HepG2 (cell line): ENCODE data around the gene IFT22. TPM values are rescaled to one million over a fixed set of nuclear protein-coding genes. Genes with fewer than 3 reads are reported as not detected.

ENCODE experiments used
- CHD4 ChIP-seq: fragments of 200-600 bp; sonication (generic); IDR thresholded peaks from 2 replicates; pipeline ENCODE4 v1.7.0; 2017; ENCODE audit warnings: mild to moderate bottlenecking, low read length, borderline replicate concordance
- CTCF ChIP-seq: sonication (generic); formaldehyde crosslinking; IDR thresholded peaks from 2 replicates; pipeline ENCODE4 v1.5.0; 2020; ENCODE audit warnings: mild to moderate bottlenecking, missing genetic modification reagents, moderate library complexity
- HDAC1 ChIP-seq: sonication (generic); formaldehyde crosslinking; IDR thresholded peaks from 2 replicates; pipeline ENCODE4 v1.5.1; 2020; ENCODE audit warnings: mild to moderate bottlenecking, missing genetic modification reagents
- HNRNPLL ChIP-seq: fragments of 200-400 bp; formaldehyde crosslinking; IDR thresholded peaks from 2 replicates; pipeline ENCODE4 v1.6.1; 2017; ENCODE audit warnings: mild to moderate bottlenecking, low read depth, low read length; ENCODE audit not compliant: poor library complexity, severe bottlenecking
- HOMEZ ChIP-seq: IDR thresholded peaks from 2 replicates; pipeline ENCODE4 v1.6.1; 2016; ENCODE audit warnings: low read depth
- KDM6A ChIP-seq: IDR thresholded peaks from 2 replicates; pipeline ENCODE4 v1.6.1; 2016; ENCODE audit warnings: low read depth
- MAX ChIP-seq: IDR thresholded peaks from 2 replicates; pipeline ENCODE4 v1.6.1; 2012; ENCODE audit warnings: inconsistent platforms
- NFE2L2 ChIP-seq: fragments of 150-350 bp; IDR thresholded peaks from 2 replicates; pipeline ENCODE4 v1.6.1; 2014; ENCODE audit warnings: low read length
- RAD51 ChIP-seq: fragments of 450-650 bp; IDR thresholded peaks from 2 replicates; pipeline ENCODE4 v1.6.1; 2016; ENCODE audit warnings: borderline replicate concordance
- RFX1 ChIP-seq: fragments of 450-650 bp; IDR thresholded peaks from 2 replicates; pipeline ENCODE4 v1.6.1; 2017
- RFXAP ChIP-seq: sonication (generic); formaldehyde crosslinking; IDR thresholded peaks from 2 replicates; pipeline ENCODE4 v1.4.0; 2020; ENCODE audit warnings: missing genetic modification reagents, borderline replicate concordance
- ZFP37 ChIP-seq: sonication (generic); formaldehyde crosslinking; IDR thresholded peaks from 2 replicates; pipeline ENCODE4 v1.4.0; 2020; ENCODE audit warnings: missing genetic modification reagents, borderline replicate concordance
- ZFX ChIP-seq: sonication (generic); formaldehyde crosslinking; IDR thresholded peaks from 2 replicates; pipeline ENCODE4 v1.4.0; 2020; ENCODE audit warnings: mild to moderate bottlenecking, low read depth, missing genetic modification reagents, moderate library complexity
- ZFY ChIP-seq: sonication (generic); formaldehyde crosslinking; IDR thresholded peaks from 2 replicates; pipeline ENCODE4 v1.4.0; 2020; ENCODE audit warnings: missing genetic modification reagents
- ZNF276 ChIP-seq: sonication (generic); formaldehyde crosslinking; IDR thresholded peaks from 2 replicates; pipeline ENCODE4 v1.4.0; 2020; ENCODE audit warnings: mild to moderate bottlenecking, low read depth, missing genetic modification reagents
- ZNF282 ChIP-seq: fragments of 450-650 bp; IDR thresholded peaks from 2 replicates; pipeline ENCODE4 v1.6.1; 2018; ENCODE audit not compliant: partially characterized antibody
- ZNF451 ChIP-seq: sonication (generic); formaldehyde crosslinking; IDR thresholded peaks from 2 replicates; pipeline ENCODE4 v1.5.0; 2020; ENCODE audit warnings: mild to moderate bottlenecking, missing genetic modification reagents
- ZNF569 ChIP-seq: sonication (generic); formaldehyde crosslinking; IDR thresholded peaks from 2 replicates; pipeline ENCODE4 v1.5.0; 2020; ENCODE audit warnings: mild to moderate bottlenecking, missing genetic modification reagents, moderate library complexity, borderline replicate concordance
- polyA plus RNA-seq, 8 experiments: library from polyadenylated mRNA; depleted of rRNA in 3 of 8; stranded (reverse) in 7 of 8; unstranded in 1 of 8; fragments of >200 nt; fragmentation: Illumina TruSeq in 4 of 8; extraction: Trizol in 4 of 8; gene quantifications; 2 replicates each; pipeline versions ENCODE4 v1.2.1 to v1.2.3, GENCODE V29; 2011 to 2016; ENCODE audit warnings: low read depth in 4 of 8, missing spikeins in 1 of 8, mixed read lengths in 1 of 8; ENCODE audit not compliant: insufficient read depth in 1 of 8
- total RNA-seq, 5 experiments: library from RNA; depleted of rRNA; stranded (reverse); fragments of >200 nt; fragmentation: Illumina TruSeq; extraction: Trizol; gene quantifications; 2 replicates each; pipeline ENCODE4 v1.2.3, GENCODE V29; 2016; ENCODE audit warnings: low read depth in 1 of 5
- TF ChIP-seq, protein P1 (sequence below): sonication (generic); formaldehyde crosslinking; IDR thresholded peaks from 2 replicates; pipeline ENCODE4 v1.4.0; 2020; ENCODE audit warnings: missing genetic modification reagents
- TF ChIP-seq, protein P2 (sequence below): sonication (generic); formaldehyde crosslinking; IDR thresholded peaks from 2 replicates; pipeline ENCODE4 v1.4.0; 2020; ENCODE audit warnings: mild to moderate bottlenecking, missing genetic modification reagents, borderline replicate concordance

The IFT22 gene
- total and polyA plus RNA-seq, 2 of the 13 experiments (the other 11 are each of a cell fraction or from before 2014, with no cell fraction given), result 8.9 to 14.5 TPM

GRCh38 chr7:101299511-101300464 is 21.8 kb downstream of the IFT22 start (continued):
- TF ChIP-seq HOMEZ (CRISPR knock-in tag) (no peak), ZFY (no peak), ZFX (CRISPR knock-in tag) (0 out of 2 replicates have a peak, but pooled peaks have one; percentile 17), ZNF569 (CRISPR knock-in tag) (no peak), HDAC1 (no peak), NFE2L2 (no peak), RAD51 (no peak), ZNF451 (CRISPR knock-in tag) (no peak), HNRNPLL (peak; percentile 17), CTCF (CRISPR knock-in tag) (peak; percentile 37; the same call in 1 of the 2 replicates), CHD4 (no peak), MAX (no peak), ZFP37 (no peak), KDM6A (no peak), ZNF276 (CRISPR knock-in tag) (no peak), ZNF282 (no peak), RFX1 (no peak), RFXAP (CRISPR knock-in tag) (no peak)
- TF ChIP-seq, protein P1, sequence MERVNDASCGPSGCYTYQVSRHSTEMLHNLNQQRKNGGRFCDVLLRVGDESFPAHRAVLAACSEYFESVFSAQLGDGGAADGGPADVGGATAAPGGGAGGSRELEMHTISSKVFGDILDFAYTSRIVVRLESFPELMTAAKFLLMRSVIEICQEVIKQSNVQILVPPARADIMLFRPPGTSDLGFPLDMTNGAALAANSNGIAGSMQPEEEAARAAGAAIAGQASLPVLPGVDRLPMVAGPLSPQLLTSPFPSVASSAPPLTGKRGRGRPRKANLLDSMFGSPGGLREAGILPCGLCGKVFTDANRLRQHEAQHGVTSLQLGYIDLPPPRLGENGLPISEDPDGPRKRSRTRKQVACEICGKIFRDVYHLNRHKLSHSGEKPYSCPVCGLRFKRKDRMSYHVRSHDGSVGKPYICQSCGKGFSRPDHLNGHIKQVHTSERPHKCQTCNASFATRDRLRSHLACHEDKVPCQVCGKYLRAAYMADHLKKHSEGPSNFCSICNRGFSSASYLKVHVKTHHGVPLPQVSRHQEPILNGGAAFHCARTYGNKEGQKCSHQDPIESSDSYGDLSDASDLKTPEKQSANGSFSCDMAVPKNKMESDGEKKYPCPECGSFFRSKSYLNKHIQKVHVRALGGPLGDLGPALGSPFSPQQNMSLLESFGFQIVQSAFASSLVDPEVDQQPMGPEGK, result no peak
- TF ChIP-seq, protein P2, sequence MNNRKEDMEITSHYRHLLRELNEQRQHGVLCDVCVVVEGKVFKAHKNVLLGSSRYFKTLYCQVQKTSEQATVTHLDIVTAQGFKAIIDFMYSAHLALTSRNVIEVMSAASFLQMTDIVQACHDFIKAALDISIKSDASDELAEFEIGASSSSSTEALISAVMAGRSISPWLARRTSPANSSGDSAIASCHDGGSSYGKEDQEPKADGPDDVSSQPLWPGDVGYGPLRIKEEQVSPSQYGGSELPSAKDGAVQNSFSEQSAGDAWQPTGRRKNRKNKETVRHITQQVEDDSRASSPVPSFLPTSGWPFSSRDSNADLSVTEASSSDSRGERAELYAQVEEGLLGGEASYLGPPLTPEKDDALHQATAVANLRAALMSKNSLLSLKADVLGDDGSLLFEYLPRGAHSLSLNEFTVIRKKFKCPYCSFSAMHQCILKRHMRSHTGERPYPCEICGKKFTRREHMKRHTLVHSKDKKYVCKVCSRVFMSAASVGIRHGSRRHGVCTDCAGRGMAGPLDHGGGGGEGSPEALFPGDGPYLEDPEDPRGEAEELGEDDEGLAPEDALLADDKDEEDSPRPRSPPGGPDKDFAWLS (CRISPR knock-in tag), result no peak
